ENCODE measurements around the gene ANKS3.

DNA sequence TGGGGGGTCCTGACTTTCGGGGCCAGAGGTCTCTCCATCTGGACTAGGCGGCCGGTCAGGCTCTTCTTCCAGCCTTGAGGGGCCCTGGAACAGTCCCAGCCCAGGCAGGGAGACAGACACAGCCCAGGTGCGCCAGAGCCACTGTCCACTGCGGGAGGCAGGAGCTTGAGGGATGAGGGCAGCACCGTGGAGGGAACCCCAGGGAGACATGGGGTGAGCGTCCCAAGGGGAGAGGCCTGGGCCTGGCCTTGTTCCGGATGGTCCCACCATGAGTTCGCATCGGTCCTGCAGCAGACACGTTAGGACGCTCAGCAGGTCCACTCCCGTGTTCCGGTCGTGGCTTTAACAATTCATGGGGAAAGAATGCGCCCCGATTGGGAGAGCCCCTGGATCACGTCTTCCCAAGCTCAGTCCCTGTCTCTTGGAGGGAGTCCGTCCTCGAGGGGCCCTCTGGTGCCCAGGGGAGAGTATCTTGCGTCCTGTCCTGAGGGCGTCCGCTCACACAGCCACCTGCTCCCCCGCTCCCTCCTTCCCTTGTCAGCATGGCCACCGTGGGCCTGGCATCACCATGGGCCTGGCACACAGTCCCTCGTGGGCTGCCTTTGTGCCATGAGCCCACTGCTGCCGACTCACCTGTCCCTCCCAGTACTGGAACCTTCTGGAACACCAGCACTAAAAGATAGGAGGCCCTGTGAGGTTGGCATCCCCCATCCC, 47.4 kb downstream of the ANKS3 start:
- TF ChIP-seq, protein P1, sequence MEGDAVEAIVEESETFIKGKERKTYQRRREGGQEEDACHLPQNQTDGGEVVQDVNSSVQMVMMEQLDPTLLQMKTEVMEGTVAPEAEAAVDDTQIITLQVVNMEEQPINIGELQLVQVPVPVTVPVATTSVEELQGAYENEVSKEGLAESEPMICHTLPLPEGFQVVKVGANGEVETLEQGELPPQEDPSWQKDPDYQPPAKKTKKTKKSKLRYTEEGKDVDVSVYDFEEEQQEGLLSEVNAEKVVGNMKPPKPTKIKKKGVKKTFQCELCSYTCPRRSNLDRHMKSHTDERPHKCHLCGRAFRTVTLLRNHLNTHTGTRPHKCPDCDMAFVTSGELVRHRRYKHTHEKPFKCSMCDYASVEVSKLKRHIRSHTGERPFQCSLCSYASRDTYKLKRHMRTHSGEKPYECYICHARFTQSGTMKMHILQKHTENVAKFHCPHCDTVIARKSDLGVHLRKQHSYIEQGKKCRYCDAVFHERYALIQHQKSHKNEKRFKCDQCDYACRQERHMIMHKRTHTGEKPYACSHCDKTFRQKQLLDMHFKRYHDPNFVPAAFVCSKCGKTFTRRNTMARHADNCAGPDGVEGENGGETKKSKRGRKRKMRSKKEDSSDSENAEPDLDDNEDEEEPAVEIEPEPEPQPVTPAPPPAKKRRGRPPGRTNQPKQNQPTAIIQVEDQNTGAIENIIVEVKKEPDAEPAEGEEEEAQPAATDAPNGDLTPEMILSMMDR (IDR thresholded peaks at IDR 0.05 in 2 of 3, conservative IDR thresholded peaks at IDR 0.05 in 1 of 3; ENCODE audit: borderline replicate concordance in 1 of 3, insufficient read depth in 1 of 3, low read depth in 2 of 3, low read length in 2 of 3) = no peak
- TF ChIP-seq POLR2AphosphoS5 (IDR thresholded peaks at IDR 0.05; ENCODE audit: low read depth, low read length) = no peak
- TF ChIP-seq, protein P2, sequence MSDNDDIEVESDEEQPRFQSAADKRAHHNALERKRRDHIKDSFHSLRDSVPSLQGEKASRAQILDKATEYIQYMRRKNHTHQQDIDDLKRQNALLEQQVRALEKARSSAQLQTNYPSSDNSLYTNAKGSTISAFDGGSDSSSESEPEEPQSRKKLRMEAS (IDR thresholded peaks at IDR 0.05) = no peak
- TF ChIP-seq, protein P3, sequence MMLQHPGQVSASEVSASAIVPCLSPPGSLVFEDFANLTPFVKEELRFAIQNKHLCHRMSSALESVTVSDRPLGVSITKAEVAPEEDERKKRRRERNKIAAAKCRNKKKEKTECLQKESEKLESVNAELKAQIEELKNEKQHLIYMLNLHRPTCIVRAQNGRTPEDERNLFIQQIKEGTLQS (IDR thresholded peaks at IDR 0.05) = no peak
- TF ChIP-seq EGR1 (IDR thresholded peaks at IDR 0.05; ENCODE audit: low read depth) = no peak
- no peak for TF ChIP-seq EZH2 (IDR thresholded peaks at IDR 0.05)
- no peak for TF ChIP-seq JUND (IDR thresholded peaks at IDR 0.05)
- no peak for TF ChIP-seq ZFX (IDR thresholded peaks at IDR 0.05)
- no peak for TF ChIP-seq POLR2A (IDR thresholded peaks at IDR 0.05; ENCODE audit: borderline replicate concordance, extremely low read depth, insufficient read depth, insufficient read length)
- TF ChIP-seq SP1 (IDR thresholded peaks at IDR 0.05; ENCODE audit: low read depth) = no peak
- no peak for TF ChIP-seq EZH2phosphoT487 (IDR thresholded peaks at IDR 0.05; ENCODE audit: borderline replicate concordance)
- TF ChIP-seq, protein P4, sequence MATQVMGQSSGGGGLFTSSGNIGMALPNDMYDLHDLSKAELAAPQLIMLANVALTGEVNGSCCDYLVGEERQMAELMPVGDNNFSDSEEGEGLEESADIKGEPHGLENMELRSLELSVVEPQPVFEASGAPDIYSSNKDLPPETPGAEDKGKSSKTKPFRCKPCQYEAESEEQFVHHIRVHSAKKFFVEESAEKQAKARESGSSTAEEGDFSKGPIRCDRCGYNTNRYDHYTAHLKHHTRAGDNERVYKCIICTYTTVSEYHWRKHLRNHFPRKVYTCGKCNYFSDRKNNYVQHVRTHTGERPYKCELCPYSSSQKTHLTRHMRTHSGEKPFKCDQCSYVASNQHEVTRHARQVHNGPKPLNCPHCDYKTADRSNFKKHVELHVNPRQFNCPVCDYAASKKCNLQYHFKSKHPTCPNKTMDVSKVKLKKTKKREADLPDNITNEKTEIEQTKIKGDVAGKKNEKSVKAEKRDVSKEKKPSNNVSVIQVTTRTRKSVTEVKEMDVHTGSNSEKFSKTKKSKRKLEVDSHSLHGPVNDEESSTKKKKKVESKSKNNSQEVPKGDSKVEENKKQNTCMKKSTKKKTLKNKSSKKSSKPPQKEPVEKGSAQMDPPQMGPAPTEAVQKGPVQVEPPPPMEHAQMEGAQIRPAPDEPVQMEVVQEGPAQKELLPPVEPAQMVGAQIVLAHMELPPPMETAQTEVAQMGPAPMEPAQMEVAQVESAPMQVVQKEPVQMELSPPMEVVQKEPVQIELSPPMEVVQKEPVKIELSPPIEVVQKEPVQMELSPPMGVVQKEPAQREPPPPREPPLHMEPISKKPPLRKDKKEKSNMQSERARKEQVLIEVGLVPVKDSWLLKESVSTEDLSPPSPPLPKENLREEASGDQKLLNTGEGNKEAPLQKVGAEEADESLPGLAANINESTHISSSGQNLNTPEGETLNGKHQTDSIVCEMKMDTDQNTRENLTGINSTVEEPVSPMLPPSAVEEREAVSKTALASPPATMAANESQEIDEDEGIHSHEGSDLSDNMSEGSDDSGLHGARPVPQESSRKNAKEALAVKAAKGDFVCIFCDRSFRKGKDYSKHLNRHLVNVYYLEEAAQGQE (IDR thresholded peaks at IDR 0.05; ENCODE audit: low read depth) = no peak
- TF ChIP-seq YY1 (IDR thresholded peaks at IDR 0.05; ENCODE audit: extremely low read depth, insufficient replicate concordance, low read depth, low read length) = no peak
- TF ChIP-seq FOSL1 (IDR thresholded peaks at IDR 0.05; ENCODE audit: low read depth) = no peak
